A673 (cell line): Measurements from ENCODE around the gene ATRN.

Experiments used
- EZH2 ChIP-seq: fragments of 200-600 bp; sonication (generic); IDR thresholded peaks from 2 replicates; pipeline ENCODE4 v1.6.1; 2017; ENCODE audit warnings: borderline replicate concordance, low read depth, mild to moderate bottlenecking, mixed read lengths, antibody characterized with exemption, low read length; ENCODE audit not compliant: poor library complexity, severe bottlenecking
- TF ChIP-seq, protein P1 (sequence below): fragments of 300-800, 200-600 bp; sonication (generic); conservative IDR thresholded peaks from 2 replicates; pipeline ENCODE4 v1.5.1; 2017; ENCODE audit warnings: low read depth, mild to moderate bottlenecking, antibody characterized with exemption, low read length, moderate library complexity, mixed read lengths

DNA sequence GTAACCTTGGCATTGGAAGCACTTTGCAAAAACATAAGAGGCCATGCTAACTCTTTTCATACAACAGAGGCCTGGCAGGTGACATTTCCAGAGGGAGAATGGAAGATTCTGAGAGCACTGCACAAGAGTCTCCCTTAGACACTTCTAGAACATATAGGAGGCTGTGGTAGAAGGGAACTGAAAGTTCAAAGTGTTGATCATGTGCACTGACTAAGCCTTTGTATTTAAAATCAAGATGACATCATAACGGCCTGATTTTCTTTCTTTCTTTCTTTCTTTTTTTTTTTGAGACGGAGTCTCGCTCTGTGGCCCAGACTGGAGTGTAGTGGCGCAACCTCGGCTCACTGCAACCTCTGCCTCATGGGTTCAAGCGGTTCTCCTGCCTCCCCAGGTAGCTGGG is 36.6 kb upstream of the ATRN start:
- TF ChIP-seq, protein P1, sequence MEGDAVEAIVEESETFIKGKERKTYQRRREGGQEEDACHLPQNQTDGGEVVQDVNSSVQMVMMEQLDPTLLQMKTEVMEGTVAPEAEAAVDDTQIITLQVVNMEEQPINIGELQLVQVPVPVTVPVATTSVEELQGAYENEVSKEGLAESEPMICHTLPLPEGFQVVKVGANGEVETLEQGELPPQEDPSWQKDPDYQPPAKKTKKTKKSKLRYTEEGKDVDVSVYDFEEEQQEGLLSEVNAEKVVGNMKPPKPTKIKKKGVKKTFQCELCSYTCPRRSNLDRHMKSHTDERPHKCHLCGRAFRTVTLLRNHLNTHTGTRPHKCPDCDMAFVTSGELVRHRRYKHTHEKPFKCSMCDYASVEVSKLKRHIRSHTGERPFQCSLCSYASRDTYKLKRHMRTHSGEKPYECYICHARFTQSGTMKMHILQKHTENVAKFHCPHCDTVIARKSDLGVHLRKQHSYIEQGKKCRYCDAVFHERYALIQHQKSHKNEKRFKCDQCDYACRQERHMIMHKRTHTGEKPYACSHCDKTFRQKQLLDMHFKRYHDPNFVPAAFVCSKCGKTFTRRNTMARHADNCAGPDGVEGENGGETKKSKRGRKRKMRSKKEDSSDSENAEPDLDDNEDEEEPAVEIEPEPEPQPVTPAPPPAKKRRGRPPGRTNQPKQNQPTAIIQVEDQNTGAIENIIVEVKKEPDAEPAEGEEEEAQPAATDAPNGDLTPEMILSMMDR = no peak
- TF ChIP-seq EZH2 = no peak
